ENCODE results near the gene RBX1.
"Not testable (repeated sequence)": the region's sequence is repeated elsewhere in the genome, so short reads cannot be mapped to it uniquely, and the experiment has no call there.

The RBX1 gene

DNA sequence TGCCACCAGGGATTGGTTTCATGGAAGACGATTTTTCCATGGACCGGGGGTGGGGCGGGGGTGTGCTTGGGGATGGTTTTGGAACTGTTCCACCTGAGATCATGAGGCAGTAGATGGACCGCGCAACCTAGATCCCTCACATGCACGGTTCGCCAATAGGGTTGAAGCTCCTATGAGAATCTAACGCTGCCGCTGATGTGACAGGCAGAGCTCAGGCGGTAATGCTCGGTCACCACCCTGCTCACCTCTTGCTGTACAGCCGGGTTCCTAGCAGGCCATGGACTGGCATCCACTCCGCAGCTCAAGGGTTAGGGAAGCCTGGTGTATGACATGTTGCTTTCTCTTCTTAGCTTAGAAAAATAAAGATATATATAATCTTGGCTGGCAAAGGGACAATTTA, 22.0 kb downstream of the RBX1 start:
- DNase-seq = no peak

- no peak for DNase-seq
Observed at GRCh38 chr22:40975366-40975765, 24.2 kb downstream of the RBX1 start.

DNA sequence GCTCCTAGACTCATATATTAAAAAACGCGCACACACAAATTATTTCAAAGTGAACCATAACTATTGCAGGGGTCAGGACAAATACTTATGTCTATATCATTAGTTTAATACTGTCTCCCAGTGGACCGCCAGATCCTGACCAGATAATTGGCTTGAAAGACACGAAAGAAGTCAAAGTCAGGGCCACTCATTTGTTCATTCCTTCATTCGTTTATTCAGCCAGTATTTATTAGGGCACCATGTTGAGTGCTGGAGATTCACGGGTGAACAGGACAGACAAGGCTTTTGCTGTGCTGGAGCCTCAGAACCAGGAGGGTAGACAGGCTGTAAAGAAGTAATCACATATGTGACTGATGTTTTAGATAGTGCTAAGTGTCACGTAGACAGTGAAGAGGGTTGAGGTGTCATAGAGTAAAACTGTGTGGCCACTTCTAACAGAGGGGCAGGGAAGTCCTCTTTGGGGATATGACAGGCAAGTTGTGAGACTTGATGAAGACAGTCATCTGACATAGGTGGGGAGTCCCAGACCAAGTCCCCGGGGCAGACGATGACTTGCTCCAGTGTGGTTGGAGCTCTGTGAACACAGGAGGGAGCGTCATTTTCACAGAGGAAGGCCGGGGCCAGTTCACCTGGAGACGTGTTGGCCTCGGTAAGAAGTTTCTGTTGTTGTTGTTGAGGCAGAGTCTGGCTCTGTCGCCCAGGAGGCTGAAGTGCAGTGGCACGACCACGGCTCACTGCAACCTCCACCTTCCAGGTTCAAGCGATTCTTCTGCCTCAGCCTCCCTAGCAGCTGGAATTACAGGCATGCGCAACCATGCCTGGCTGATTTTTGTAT, 25.9 kb downstream of the RBX1 start:
- no peak for DNase-seq

DNA sequence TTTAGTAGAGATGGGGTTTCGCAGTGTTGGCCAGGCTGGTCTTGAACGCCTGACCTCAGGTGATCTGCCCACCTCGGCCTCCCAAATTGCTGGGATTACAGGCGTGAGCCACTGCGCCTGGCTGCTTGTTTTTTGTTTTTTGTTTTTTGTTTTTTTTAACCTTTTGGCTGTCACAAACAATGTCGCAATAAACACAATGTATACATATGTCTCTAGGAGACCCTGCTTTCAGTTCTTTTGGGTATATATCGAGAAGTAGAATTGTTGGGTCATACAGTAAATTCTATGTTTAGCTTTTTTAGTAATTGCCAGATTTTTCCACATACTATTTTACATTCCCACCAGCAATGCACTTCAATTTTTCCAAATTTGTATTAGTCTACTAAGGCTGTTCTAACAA, 28.0 kb downstream of the RBX1 start:
- no peak for DNase-seq

GRCh38 chr22:40979871-40980270, 28.7 kb downstream of the RBX1 start:
- DNase-seq = no peak

DNA sequence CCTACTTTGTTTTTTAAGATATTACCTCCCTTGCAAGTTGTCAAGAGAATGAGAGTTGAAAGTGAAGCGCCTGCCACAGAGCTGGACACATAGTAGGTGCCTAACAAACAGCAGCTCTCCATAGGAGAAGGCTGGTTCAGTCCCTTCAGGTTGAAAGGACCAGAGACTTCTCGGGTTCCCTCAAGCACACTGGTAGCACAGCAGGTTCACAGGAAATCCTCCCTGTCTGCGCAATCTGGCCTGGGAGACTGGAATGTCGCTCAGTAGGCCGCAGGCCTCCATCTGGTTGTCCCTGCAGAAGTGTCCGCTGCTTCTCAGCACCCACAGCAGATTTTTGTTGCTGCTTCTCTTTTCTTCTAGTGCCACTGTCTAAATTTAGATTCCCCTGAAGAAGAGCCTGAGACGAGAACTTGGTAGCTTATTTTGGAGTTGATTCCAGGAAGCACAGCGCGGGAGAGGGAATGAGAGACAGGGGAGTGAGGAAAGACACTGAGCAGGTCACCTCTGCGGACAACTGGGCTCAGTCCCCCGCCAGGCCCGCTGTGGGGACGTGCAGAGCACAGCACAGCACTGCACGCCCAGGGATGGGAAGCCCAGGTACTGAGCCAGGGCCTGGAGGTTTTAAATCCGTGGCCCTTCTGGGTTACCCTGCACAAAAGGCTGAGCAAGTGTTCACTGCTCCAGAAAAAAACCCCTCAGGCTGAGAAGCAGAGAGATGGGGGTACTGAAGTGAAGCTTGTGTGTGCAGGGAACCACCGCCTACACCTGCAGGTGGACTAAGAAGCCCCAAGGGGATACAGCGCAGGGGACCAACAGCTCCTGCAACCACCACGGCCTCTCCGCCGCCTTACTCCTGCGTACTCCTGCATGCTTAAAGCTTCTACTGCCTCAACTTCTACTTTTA, 31.6 kb downstream of the RBX1 start:
- no peak for DNase-seq

GRCh38 chr22:40991298-40991697, 40.1 kb downstream of the RBX1 start:
- DNase-seq = no peak

- DNase-seq = no peak
Observed at GRCh38 chr22:40995821-40996220, 44.6 kb downstream of the RBX1 start.

GRCh38 chr22:40997520-40997919, 46.3 kb downstream of the RBX1 start:
- no peak for DNase-seq

- DNase-seq = no peak
Observed at GRCh38 chr22:41000040-41000565, 48.9 kb downstream of the RBX1 start.

DNA sequence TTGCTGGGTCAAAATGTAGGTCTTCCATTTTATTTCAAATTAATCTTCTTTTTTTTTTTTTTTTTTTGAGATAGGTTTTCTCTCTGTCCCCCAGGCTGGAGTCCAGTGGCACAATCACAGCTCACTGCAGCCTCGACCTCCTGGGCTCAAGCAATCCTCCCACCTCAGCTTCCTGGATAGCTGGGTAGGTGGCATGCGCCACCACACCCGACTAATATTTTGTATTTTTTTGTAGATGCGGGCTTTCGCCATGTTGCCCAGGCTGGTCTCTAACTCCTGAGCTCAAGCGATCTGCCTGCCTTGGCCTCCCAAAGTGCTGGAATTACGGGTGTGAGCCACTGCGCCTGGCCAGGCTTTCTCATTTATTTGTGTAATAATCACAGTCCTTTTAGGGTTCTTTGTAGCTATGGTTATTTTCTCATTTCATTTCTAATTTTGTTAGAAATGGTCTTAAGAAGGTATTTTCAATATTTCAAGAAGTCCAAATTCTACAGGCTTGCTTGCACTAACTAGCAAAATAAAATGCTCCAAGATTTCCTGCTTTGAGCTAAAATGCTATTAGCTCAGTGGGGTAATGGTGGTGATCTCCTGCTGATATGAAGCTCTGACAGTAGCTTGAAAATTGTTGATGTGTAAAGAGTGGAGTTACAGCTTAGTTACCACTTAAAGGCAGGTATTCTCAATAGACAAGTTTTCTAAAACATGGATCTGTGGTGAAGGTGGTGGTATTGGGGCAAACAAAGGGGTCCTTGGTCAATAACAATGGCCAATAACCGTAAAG, 50.0 kb downstream of the RBX1 start:
- no peak for DNase-seq

GRCh38 chr22:41001722-41002122, 50.5 kb downstream of the RBX1 start:
- no peak for DNase-seq

DNA sequence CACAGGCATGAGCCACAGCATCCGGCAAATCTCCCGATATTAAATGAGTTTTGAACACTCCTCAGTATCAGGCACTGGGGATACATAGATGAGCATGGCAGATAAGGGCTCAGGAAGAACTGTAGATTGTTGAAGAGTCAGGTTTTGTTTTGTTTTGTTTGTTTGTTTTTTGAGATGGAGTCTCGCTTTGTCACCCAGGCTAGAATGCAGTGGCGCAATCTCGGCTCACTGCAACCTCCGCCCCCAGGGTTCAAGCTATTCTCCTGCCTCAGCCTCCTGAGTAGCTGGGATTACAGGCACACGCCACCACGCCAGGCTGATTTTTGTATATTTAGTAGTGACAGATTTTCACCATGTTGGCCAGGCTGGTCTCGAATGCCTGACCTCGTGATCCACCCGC, 51.2 kb downstream of the RBX1 start:
- not testable (repeated sequence) for DNase-seq

DNA sequence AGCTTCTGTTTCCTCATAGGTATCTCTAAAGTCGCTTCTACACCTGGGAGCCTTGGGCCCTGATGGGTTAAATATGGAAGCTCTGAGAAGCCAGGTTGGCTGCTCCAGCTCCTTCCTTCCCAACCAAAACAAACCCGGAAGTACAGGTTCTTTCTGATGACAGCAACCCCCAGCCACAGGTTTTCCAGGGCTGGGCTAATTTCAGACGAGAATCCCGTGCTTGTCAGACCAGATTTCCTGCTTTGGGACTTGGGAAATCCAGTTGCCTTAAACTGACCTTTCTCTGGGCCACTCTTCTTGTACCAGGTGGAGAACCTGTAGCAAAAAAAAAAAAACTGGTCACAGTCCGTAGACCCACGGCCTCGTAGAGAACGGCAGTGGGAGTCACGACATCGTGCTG, 51.9 kb downstream of the RBX1 start:
- no peak for DNase-seq

DNA sequence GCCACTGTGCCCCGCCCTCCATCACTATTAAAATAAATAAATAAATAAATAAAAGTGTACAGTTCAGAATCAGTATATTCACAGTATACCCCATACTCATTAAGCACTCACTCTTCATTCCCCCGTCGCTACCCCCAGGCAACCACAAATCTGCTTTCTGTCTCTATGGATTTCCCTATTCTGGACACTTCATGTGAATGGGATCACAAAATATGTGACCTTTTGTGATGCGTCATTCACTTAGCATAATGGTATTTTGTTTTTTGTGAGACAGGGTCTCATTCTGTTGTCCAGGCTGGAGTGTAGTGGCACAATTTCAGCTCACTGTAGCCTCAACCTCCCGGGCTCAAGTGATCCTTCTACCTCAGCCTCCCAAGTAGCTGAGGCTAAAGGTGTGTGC, 52.8 kb downstream of the RBX1 start:
- no peak for DNase-seq

- DNase-seq = no peak
Observed at GRCh38 chr22:41009222-41009948, 58.2 kb downstream of the RBX1 start.

GRCh38 chr22:41015003-41015402, 63.8 kb downstream of the RBX1 start:
- DNase-seq = no peak

DNA sequence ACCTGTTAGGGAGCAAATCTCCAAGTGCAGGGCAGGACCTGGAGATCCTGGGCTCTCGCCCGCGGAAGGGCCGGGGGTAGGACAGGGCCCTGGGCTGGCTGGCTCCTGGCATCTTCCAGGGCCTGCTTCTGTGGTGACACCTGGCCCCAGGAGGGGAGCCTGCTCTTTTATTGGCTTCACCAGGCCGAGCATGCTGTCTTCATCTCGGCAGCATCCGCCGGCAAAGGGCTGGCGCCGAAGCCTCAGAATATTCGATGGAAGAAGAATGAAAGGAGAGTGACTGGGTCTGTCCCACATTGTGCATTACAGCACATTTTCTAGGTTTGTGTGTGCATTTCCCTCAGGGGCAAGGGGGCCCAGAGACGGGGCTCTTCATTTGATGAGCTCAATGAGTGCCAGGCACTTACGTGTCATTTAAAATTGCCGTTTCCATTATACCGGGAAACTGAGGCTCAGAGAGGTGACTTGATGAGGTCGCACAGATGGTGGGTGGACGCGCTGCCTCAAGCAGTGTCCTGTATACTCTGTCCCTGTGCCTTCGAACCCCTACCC, 70.0 kb downstream of the RBX1 start:
- DNase-seq = no peak

DNA sequence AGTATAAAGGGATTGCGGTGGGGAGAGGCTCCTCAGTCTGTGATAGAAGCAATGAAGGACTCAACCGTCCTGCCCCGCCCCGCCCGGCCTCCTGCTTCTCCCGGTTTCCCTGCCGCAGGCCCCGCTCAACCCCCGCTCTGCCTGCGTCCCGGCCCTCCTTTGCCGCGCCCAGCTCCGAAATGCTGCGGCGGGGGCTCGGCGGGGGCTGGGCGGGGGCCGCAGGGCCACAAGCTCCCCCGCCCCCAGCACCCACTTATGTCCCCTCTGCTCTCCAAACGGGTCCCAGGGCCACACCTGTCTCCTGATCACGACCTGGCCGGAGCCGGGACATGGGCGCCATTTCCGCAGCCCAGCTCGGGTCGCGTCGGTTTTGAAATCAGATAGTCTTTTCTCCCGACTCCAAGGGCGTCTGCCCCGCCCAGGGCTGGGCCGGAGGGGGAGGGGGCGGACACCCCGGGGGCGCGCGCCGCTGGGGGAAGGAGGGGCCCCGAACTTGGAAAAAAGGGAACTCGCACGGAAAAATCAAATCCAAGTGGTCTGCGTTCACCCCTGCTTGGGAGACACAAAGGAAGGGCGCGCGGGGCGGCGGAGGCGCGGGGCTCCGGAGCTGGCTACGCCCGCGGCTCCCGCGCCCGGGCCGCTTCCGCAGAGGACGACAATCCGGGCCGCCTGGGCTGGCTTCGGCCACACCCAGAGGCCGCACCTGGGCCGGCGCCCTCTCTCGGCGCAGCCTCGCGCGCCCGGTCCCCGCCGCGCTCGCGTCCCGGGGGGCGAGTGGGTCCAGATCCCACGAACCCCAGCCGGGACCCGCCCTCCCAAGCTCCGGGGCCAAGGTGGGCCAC, 70.7 kb downstream of the RBX1 start:
- peak; percentile 29 for DNase-seq

GRCh38 chr22:41022470-41023298, 71.5 kb downstream of the RBX1 start:
- peak; percentile 69 for DNase-seq
